Thyroid gland (tissue), 4 donors: Measurements from ENCODE around the gene SYTL3.

Experiments used
- CTCF ChIP-seq, 6 experiments: fragments of 200-600 bp in 3 of 6; fragments of 450-650 bp in 3 of 6; sonication (generic) in 3 of 6; IDR thresholded peaks; one replicate each; pipeline ENCODE4 v1.5.1; 2016 to 2019; ENCODE audit warnings: antibody characterized with exemption in 6 of 6, mild to moderate bottlenecking in 2 of 6, inconsistent platforms in 1 of 6, moderate library complexity in 1 of 6
- POLR2A ChIP-seq, 2 donors: fragments of 450-650 bp; IDR thresholded peaks; one replicate each; pipeline ENCODE4 v1.6.1; 2017; ENCODE audit warnings: antibody characterized with exemption in 2 of 2, mild to moderate bottlenecking in 2 of 2, moderate library complexity in 1 of 2

GRCh38 chr6:158778005-158778527 lies 128.2 kb downstream of the SYTL3 start:
- TF ChIP-seq CTCF (IDR thresholded peaks at IDR 0.05) (no peak), POLR2A (IDR thresholded peaks at IDR 0.05) (no peak)
